HG02798 (cell line): ENCODE measurements around the gene GPC6.

Experiments
- ATAC-seq: cut with Tn5 transposase; IDR thresholded peaks from one replicate; pipeline ENCODE4 v1.9.1; 2021; ENCODE audit warnings: mild to moderate bottlenecking; ENCODE audit not compliant: unreplicated experiment, poor library complexity

The GPC6 gene

DNA sequence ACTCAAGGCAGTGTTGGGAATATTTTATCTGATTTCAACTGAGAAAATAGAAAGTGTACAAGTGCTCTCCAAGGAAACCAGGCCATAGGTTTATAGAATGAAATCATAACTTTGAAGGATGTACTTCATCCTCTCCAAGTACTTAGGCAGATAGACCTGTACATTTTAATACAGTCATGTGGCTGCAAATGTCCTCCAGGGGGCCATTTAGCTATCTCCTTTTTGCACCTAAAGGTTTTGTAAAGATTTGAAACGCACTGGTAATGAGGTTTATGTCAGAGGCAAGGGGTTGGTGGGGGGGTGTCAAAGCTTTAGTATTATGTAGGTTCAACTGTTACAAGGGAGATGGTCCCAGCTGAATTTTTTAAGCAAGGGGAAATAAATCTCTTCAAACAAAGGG, 888.4 kb downstream of the GPC6 start:
- no peak for ATAC-seq

DNA sequence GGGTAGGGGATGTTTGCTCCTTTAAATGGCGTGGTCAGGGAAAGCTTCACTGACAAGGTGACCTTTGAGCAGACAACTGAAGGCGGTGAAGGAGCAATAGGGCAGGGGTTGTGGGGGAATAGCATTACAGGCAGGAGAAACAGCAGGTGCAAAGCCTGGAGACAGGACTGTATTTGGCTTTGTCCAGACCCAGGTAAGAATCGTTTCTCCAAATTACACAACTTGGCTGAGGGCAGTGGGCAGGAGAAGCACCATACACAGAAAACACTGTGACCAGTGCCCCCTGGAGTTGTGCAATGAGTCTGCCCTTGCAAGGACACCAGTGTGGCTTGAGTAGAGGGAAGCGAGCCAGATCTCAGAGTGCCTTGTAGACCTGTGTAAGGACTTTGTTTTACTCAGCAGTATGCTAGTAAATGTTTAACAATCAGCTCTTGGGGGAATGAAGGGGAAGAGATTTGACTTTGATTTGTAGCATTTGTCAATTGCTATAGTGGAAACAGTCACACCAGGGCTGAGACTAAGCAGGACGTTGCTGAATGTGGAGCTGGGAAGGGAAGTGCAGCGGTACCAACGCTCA, 892.8 kb downstream of the GPC6 start:
- ATAC-seq: no peak

DNA sequence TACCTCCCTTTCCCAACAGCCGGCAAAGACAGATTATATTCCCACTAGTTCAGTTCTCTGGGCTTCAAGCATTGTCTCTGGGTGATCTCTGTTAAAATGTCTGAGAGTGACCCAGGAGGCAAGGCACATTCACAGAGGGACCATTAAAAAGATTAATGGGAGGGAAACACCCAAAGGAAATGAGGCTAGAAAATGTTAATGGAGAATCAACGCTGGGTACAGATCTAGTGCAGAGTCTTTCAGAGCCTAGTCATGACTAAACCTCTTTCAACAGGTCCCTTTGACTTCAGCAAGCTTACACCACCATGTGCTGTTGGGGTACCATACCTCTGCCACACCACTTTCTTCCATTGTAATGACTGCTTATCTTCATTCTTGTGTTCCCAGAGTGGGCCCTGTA, 894.3 kb downstream of the GPC6 start:
- no peak for ATAC-seq

DNA sequence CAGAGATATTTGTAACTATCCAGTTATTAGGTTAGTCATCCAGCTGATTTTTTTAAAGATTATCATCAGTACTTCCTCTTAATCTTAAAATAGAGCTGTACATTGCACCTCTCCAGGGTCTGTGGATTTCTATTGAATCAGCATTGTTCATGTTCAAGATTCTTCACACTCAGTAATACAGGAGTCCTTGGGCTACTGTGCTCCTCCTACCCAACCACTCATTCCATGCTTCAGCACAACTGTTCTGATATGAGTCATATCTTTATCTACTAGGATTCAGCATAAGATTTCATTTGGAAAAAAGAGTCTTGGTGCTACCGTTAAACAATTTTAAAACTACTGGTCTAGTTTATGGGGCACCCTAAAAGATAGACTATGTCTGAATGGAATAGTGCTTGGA, 895.1 kb downstream of the GPC6 start:
- ATAC-seq: no peak

DNA sequence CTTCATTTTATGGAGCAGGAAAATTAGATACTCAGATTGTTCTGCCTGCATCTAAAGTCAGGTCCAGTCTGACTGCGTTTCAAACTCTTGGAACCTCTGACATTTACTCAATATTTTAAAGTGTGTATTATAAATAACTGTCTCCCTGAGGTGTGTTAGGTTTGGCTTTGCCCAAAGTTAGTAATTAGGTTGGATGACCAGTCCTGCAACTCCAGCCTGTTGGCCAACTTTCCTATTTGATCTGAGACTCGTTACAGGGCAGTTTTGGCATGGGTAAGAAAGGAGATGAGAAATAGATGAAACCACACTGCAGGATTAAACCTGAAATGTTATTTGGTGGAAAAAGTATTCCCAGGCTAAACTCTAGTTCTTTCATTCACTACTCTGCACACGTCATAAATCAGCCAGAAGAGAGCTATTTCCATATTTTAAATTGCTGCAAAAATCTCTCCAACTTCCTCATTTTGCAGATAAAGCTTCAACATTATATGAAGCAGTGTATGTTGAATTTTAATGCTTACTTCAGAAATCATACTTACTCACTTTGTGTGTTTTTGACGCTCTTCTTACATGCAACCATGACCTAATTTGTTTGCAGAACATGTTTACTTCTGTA, 895.8 kb downstream of the GPC6 start:
- ATAC-seq: no peak

DNA sequence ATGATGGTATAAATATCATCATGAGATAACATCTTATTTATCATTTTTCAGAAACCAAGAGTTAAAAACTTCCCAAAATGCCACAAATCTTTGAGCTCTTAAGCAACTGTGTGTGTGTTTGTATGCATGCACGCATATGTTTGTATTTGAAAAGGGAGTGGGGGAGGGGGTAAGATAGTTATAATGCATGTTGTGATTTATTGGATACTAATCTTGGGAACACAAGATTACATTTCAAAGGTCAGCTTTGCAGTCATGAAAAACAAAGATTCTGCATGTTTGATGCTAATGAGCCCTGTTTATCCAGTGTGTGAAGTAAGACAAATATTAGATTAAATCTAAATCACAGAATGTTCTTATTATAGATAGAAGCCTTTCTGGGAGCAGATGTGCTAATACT, 897.0 kb downstream of the GPC6 start:
- no peak for ATAC-seq

DNA sequence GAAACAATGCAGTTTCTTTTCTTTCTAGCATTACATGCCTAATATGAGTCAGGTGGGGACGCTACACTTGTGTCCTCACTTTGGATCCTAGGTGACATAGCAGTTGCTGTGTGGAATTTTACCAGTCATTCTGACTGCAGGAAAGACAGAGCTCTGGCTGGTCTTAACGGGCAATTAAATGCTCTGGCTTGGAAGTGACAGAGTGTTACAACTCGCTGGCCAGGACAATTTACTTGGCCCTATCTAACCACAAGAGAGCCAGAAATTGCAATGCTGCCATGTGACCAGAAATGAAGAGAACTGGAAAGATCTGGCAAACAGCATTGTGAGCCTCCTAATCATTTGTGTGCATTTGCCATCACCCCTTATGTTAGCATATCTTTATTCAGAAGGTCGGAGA, 901.8 kb downstream of the GPC6 start:
- no peak for ATAC-seq

DNA sequence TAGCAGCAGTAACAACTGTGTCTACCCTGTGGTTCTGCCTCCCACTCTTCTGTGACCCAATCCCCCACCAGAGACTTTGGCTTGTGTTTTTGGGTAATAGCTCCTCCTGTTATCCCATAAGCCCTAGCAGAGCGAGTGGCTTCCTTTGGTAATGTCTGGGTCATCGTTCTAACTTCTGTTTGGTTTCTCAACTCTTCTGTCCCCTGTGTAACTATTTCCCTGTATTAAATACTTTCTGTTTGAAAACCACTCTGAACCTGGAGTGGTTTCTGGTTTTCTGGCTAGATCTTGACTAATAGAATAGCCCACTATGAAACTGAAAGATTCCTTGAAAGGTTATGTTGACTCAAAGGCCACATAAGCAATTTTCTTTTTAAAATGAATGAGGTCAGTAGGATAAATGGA, 902.9 kb downstream of the GPC6 start:
- no peak for ATAC-seq

DNA sequence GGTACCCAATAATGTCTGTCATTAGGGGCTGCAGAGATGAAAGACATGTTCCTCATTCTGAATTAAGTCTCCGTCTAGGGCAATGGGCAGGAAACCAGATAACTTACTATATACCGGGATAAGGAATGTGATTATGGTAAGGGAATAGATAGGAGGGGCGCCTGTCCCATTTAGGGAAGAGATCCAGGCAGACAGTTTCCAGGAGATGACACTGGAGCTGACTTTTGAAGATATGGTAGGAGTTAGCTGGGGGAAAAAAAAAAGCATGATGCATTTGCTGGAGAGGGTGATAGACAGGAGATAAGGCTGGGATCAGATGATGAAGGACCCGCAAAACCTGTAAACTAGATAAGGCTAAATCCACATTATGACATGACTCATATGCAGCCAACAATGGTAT, 912.2 kb downstream of the GPC6 start:
- ATAC-seq: no peak

DNA sequence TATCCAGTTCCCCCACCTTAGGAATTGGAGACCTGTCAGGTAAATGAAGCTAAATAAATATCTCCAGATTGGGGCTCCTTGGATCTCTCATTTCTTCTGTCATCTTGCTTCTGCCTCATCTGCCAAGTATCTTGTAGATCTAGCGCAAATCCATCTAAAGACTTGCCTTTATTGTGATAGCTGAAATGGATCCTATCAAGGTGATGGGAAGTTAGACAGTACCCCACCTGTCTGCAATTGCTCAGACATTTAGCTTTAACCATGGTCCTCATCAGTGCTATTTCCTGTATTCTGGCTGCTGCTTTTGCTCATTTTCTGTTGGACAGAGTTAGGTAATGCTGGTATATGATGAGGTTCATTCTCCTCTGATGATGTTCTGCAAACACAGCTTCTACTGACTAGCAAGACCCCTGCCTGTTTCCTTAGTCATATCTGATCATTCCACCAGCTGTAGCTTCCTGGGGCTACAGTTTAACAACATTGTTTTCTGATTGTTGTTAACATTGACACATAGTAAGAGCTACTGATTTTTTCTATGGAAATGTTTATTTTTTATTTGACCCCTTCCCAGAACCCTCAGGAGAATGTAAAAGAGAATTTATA, 912.9 kb downstream of the GPC6 start:
- ATAC-seq: no peak

DNA sequence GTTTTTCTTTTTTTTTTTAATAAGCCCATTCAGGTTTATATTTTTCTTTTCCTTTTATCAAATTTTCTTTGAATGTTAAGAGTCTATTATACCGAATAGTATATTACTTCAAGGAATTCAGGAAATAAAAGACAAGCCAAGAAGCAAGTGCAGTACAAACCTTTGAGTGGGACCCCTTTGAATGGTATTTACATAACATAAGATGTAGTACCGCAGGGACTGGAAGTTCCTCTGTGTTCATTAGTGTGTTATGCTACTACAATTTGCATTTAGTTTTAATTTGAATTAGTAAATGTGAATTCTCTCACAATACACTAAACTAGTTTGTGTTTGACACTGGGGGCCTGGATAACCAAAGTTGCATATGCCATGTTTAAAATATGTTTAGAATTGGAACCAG, 913.4 kb downstream of the GPC6 start:
- ATAC-seq: no peak

DNA sequence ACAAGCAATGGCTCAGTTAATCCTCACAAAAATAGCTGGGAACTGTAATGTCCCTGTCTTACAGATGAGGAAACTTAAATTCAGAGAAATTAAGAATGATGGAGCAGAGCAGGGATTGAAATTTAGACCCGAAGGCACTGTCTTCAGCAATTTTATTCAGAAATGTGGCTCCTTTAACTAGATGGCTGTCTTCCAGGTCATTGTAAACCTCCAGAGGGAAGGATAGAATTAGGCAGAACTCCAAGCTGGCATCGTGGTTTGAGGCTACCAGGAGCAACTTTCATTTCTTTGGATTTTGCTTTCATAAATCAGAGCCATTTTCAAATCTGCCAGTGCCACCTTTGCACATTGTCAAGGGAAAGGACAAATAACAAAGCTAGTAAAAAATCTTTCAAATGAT, 913.9 kb downstream of the GPC6 start:
- no peak for ATAC-seq

DNA sequence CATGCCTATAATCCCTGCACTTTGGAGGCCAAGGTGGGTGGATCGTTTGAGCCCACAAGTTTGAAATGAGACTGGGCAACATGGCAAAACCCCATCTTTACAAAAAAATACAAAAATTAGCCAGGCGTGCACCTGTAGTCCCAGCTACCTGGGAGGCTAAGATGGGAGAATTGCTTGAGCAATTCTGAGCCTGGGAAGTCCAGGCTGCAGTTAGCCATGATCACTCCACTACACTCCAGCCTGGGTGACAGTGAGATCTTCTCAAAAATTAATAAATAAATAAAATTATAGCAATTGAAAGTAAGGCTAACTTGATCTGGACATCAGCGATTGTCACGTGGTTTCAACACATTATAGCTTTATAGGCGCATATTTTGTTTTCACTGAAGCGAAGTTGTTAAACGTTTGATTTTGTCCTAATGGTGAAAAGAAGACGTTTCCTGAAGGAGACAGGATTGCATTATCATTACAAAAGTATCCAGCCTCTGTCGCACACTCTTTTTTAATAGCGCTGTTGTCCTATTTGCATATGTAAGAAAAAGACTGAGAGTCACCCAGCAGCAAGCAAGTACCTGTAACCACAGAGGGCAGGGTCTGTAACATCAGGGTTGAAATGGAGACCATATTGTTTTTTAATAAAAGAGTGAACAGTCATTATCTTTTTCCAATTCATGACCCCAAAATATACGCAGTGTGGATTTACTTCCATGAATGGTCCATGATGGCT, 917.2 kb downstream of the GPC6 start:
- ATAC-seq: no peak

DNA sequence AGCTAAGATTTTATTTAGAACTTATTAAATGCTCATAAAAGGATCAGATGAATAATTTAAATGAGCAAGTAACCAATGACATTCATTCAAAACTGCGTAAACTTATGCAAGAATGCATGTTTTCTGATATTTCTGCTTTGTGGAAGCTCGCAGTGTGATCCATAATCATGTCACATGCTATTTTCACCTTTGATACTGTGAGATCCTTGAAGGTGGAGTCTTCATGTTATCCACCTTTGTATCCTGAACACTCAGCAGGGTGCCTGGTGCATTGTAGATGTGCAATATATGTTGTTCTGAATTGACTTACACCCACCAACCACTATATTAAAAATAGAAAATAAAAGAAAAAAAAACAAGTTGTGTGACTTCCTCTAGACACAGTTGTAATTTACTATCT, 919.4 kb downstream of the GPC6 start:
- ATAC-seq: no peak

DNA sequence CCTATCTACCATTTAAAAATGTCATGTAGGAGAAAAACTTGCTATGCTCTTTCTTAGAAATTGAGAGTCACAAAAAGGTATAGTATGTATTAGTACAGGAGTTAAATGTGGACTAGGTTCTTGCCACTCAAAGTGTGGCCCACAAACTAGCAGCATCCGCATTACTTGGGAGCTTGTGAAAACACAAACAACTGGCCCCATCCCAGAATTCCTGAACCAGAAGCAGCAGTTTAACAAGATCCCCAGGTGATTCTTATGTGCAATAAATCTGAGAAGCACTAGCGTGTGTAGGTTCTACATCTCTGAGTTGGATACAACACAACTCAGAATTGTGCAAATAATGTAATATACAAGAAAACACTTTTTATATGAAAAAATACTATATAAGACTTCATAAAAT, 927.0 kb downstream of the GPC6 start:
- no peak for ATAC-seq

DNA sequence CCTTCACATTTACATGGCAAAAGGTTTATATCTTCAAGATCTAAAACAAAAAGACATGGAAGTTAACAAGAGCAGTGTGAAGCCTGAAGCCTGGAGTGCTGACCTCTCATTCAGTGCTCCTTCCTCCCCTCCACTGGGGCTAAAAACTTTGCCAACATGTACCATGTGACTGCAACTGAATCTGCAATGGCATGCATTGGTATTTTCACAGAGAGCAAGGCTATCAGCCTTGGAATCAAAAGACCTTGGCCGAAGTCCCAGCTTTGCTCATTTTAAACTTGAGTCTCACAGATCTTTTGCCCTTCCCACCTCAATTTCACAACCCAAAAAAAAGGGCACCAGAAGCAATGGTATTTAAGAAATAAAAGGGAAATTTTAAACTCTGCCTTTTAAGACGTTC, 927.8 kb downstream of the GPC6 start:
- ATAC-seq: no peak

DNA sequence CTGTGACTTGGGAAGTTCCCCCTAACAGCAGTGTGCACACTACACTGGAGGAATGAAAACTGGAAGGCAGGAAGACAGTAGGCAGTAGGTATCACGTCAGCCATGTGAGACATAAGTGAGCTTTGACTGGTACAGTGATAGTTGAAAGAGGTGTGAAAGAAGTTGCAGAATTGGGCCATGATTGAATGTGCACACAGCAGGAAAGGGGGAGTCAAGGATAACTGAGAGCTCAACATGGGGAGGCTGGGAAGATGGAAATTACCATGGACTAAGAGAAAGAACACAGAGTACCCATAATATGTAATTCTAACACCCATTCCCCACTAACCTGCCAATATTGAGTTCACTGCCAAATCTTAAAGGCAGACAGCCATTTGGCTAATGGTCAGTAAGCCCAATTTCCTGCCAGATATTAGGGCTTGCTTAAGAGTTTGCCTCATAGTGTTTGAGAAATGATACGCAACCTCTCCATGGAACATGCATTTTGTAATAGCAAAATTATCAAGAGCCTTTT, 931.2 kb downstream of the GPC6 start:
- no peak for ATAC-seq

DNA sequence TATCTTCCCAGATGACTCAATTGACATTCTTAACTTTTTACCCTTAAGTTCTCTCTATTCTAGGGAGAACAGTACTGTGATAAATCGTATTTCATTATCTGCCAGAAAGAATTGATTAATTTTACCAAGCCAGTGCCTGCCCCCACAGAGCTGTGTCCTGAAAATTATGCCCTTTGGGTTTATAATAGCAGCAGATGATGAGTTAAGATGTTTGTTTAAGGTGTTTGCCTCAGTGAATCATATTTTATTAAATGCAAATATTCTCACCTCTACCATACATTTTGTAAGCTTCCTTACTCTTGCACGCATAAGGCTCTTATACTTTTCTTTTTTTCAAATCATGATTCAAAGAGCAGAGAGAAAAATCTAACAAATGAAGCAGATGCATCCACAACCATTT, 934.3 kb downstream of the GPC6 start:
- no peak for ATAC-seq

DNA sequence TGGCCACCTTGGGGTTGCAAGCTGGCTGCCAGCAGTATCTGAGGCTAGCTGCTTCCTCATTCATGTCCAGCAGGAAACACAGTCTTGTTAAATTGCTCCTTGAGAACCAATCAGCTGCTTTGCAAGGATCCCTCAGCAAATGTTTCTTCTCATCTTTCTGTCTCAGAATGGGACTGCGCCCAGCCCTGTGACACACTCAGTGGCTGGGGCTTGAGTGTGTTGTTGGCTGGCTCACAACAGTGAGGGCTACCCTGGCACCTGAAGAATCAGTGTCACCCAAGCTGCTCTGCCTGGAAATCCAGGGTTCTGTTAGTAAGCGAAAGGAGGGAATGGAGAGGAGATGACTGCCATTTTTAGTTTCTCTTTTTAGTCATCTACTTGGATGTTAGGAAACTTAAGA, 935.7 kb downstream of the GPC6 start:
- no peak for ATAC-seq

DNA sequence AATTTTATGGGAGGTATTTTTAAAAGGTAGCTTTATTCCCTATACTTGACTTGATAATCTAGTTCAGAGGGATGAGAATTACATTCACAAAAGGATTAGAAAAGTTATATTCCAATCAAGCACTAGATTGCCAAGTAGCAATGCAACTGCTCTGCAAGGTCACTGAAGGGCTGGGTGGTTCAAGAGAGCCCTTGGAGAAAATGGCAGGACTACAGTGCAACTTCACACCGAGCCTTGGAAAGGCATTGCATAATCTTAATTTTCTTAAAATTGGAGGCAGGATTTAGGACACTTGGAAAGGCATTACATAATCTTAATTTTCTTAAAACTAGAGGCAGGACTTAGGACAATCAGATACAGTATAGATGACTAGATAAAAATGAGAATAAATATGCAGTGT, 936.9 kb downstream of the GPC6 start:
- ATAC-seq: no peak

DNA sequence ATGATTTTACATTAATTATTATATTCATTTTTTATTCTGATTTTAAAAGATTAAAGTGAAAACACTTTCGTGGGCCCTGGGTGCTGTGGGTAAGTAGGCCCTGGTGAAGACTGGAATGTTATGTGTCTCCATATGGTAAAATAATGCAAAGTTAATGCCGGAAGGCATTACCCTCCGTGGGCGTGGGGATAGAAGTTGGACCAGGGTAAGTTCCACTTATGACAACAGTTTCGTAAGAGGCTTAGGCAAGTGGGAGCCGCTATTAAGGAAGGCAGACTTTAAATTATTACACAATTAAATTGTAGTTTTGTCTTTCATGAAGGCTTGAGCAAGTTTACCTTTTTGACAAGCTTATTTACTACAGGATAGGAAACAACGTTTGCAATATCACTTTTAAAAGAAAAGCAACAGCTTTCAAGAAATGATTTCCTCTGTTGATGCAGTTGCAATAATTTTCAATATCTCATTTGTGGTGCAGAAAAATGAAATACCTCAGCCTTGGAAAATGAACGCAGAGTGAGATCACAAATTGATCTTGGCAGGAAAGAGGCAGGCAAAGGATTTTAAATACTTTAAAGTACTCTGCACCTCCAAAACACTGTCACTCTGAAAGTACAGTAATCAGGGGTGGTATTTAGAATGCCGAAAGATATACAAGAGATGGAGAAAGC, 942.3 kb downstream of the GPC6 start:
- ATAC-seq: no peak
